ENCODE results near the gene SF3B3. TPM values are rescaled to one million over a fixed set of nuclear protein-coding genes. Genes with fewer than 3 reads are reported as not detected.

Gene SF3B3
- total and polyA plus RNA-seq, 2 of the 13 experiments (the other 11 are each of a cell fraction or from before 2014, with no cell fraction given) = 157 to 500 TPM

GRCh38 chr16:70510216-70510615 is 13.4 kb upstream of the SF3B3 start (continued):
- TF ChIP-seq ZNF770 (CRISPR knock-in tag; IDR thresholded peaks at IDR 0.05) = peak; percentile 71
- no peak for TF ChIP-seq HOXA5 (CRISPR knock-in tag; IDR thresholded peaks at IDR 0.05)
- no peak for TF ChIP-seq MED13 (CRISPR knock-in tag; IDR thresholded peaks at IDR 0.05)
- TF ChIP-seq CSRNP2 (CRISPR knock-in tag; conservative IDR thresholded peaks at IDR 0.05; ENCODE audit: low read depth) = no peak
- TF ChIP-seq ZNF329 (CRISPR knock-in tag; IDR thresholded peaks at IDR 0.05; ENCODE audit: low read depth) = no peak

- Histone ChIP-seq H3K4me1 (ENCODE audit: insufficient read depth, low read length) (peaks cover 9% of the 10 kb centered on the region), H3K4me2 (ENCODE audit: low read depth, low read length) (no peak overlapping the region), H3K36me3 (replicated peaks in 1 of 2; ENCODE audit: control insufficient read depth in 1 of 2, insufficient read depth in 2 of 2, low read length in 2 of 2) (peaks cover 31 to 80% of the 10 kb centered on the region in 2 experiments), H2AFZ (ENCODE audit: low read length) (no peak overlapping the region), H3K9me3 (ENCODE audit: low read length) (no peaks in the 10 kb centered on the region), H3K9ac (ENCODE audit: insufficient read depth, low read depth, low read length) (no peak overlapping the region), H3K27ac (ENCODE audit: extremely low read length, insufficient read depth, low read length) (no peak overlapping the region), H3K4me3 (replicated peaks in 1 of 3; ENCODE audit: insufficient read depth in 1 of 3, low read depth in 2 of 3, low read length in 3 of 3) (no peak overlapping the region), H3K27me3 (ENCODE audit: control insufficient read depth in 1 of 2, insufficient read depth in 2 of 2, low read length in 2 of 2) (no peaks in the 10 kb centered on the region), H4K20me1 (ENCODE audit: insufficient read depth, low read length) (no peaks in the 10 kb centered on the region), H3K79me2 (ENCODE audit: insufficient read depth, low read length) (no peaks in the 10 kb centered on the region)
- intact Hi-C loops (cut with micrococcal nuclease; ENCODE audit: unreplicated experiment) = no loop called here
- no peak for DNase-seq (ENCODE audit: low spot score)
- WGBS (ENCODE audit: low lambda C conversion rate) = 100% methylated on average over 1 of the region's 1 CpG
- ChIA-PET POLR2A (no interaction called here), CTCF (ENCODE audit: low intra/inter-chr PET ratio, low total read pairs) (no interaction called here)
- FAIRE-seq = no peak
- no TSS peak for BruUV-seq (replicated peaks)
- no peak for TF ChIP-seq AHR (CRISPR knock-in tag; IDR thresholded peaks at IDR 0.05)
- no peak for TF ChIP-seq ZNF235 (CRISPR knock-in tag; IDR thresholded peaks at IDR 0.05; ENCODE audit: borderline replicate concordance)
- TF ChIP-seq KLF16 (CRISPR knock-in tag; IDR thresholded peaks at IDR 0.05) = no peak
- in situ Hi-C loops (cut with HindIII; ENCODE audit: extremely low pct_ligation_motif_present, low pct_unique_long_range_greater_than_20kb) = loop anchor here (5.0 kb wide), 1 partner anchor 50 kb away; no protein-coding TSS in a partner anchor
- ATAC-seq = no peak
Observed at GRCh38 chr16:70511833-70512232, 11.8 kb upstream of the SF3B3 start.
